GM12878 (cell line): ENCODE results near the gene C1orf52. TPM values are rescaled to one million over a fixed set of nuclear protein-coding genes. Genes with fewer than 3 reads are reported as not detected.

Source experiments
- ATF7 ChIP-seq: fragments of 450-650 bp; IDR thresholded peaks from 2 replicates; pipeline ENCODE4 v1.6.1; 2016; ENCODE audit warnings: low read depth, mild to moderate bottlenecking
- BCL11A ChIP-seq: IDR thresholded peaks from 2 replicates; pipeline ENCODE4 v1.6.1; 2011; ENCODE audit warnings: low read depth, low read length
- BHLHE40 ChIP-seq, 2 experiments: fragments of 450-650 bp in 1 of 2; IDR thresholded peaks; 2 replicates each; pipeline ENCODE4 v1.6.1; 2011 to 2017; ENCODE audit warnings: low read depth in 2 of 2, borderline replicate concordance in 1 of 2, improper control_type of control experiment in 1 of 2, low read length in 1 of 2, mild to moderate bottlenecking in 1 of 2
- CBX5 ChIP-seq: sonication (generic); IDR thresholded peaks from 2 replicates; pipeline ENCODE4 v1.6.1; 2016; ENCODE audit warnings: low read depth, moderate library complexity, mild to moderate bottlenecking, inconsistent platforms
- JUNB ChIP-seq: IDR thresholded peaks from 2 replicates; pipeline ENCODE4 v1.6.1; 2016; ENCODE audit warnings: antibody characterized with exemption, mild to moderate bottlenecking
- KAT2A ChIP-seq: conservative IDR thresholded peaks from 2 replicates; pipeline ENCODE4 v1.6.1; 2011; ENCODE audit warnings: low read depth, low read length; ENCODE audit not compliant: control insufficient read depth
- LARP7 ChIP-seq: fragments of 450-650 bp; IDR thresholded peaks from 2 replicates; pipeline ENCODE4 v1.6.1; 2017; ENCODE audit warnings: mild to moderate bottlenecking
- MEF2B ChIP-seq: fragments of 450-650 bp; IDR thresholded peaks from 2 replicates; pipeline ENCODE4 v1.6.1; 2018; ENCODE audit warnings: mild to moderate bottlenecking, moderate library complexity; ENCODE audit not compliant: partially characterized antibody, poor library complexity, severe bottlenecking
- MYB ChIP-seq: fragments of 150-350 bp; IDR thresholded peaks from 2 replicates; pipeline ENCODE4 v1.6.1; 2014; ENCODE audit warnings: mild to moderate bottlenecking, low read depth, low read length, borderline replicate concordance
- POU2F2 ChIP-seq: IDR thresholded peaks from 3 replicates; pipeline ENCODE4 v1.6.1; 2011; ENCODE audit warnings: low read depth, mild to moderate bottlenecking, low read length, borderline replicate concordance
- RCOR1 ChIP-seq: conservative IDR thresholded peaks from 2 replicates; pipeline ENCODE4 v1.6.1; 2012; ENCODE audit warnings: low read depth, low read length, improper control_type of control experiment
- SIX5 ChIP-seq: IDR thresholded peaks from 2 replicates; pipeline ENCODE4 v1.6.1; 2011; ENCODE audit warnings: mild to moderate bottlenecking, low read depth, low read length, moderate library complexity; ENCODE audit not compliant: severe bottlenecking
- YY1 ChIP-seq: IDR thresholded peaks from 2 replicates; pipeline ENCODE4 v1.6.1; 2011; ENCODE audit warnings: low read depth, mild to moderate bottlenecking, low read length
- polyA plus RNA-seq, 11 experiments: library from polyadenylated mRNA; depleted of rRNA in 4 of 11; unstranded in 6 of 11; stranded (reverse) in 5 of 11; fragments of >200 nt; fragmentation: Nextera tagmentation in 4 of 11; fragmentation: Illumina TruSeq in 1 of 11; extraction: Ambion mirVana in 4 of 11; extraction: Trizol in 1 of 11; gene quantifications; 1 replicate in 1 of 11; 2 replicates in 10 of 11; pipeline versions ENCODE4 v1.2.1 to v1.2.3, GENCODE V29; 2011 to 2016; ENCODE audit warnings: inconsistent platforms in 2 of 11, missing spikeins in 2 of 11, low read depth in 1 of 11
- total RNA-seq, 4 experiments: library from RNA; depleted of rRNA in 3 of 4; stranded (reverse); fragments of >200 nt in 3 of 4; fragmentation: Illumina TruSeq in 1 of 4; extraction: Trizol in 1 of 4; gene quantifications; 2 replicates each; pipeline versions ENCODE4 v1.2.1 to v1.2.3, GENCODE V29; 2013 to 2021
- TF ChIP-seq, protein P1 (sequence below): fragments of 450-650 bp; conservative IDR thresholded peaks from 2 replicates; pipeline ENCODE4 v1.6.1; 2017; ENCODE audit warnings: mild to moderate bottlenecking, moderate library complexity
- TF ChIP-seq, protein P2 (sequence below): fragments of 450-650 bp; IDR thresholded peaks from 2 replicates; pipeline ENCODE4 v1.6.1; 2017; ENCODE audit warnings: mild to moderate bottlenecking, low read depth, inconsistent platforms; ENCODE audit not compliant: poor library complexity, severe bottlenecking
- TF ChIP-seq, protein P3 (sequence below): fragments of 450-650 bp; formaldehyde crosslinking; IDR thresholded peaks from 2 replicates; pipeline ENCODE4 v1.5.0; 2022; ENCODE audit warnings: mild to moderate bottlenecking, missing genetic modification characterization
- TF ChIP-seq, protein P4 (sequence below): fragments of 450-650 bp; IDR thresholded peaks from 2 replicates; pipeline ENCODE4 v1.6.1; 2017; ENCODE audit warnings: low read depth, mild to moderate bottlenecking, moderate library complexity

Gene C1orf52
- total and polyA plus RNA-seq, 10 of the 15 experiments (the other 5 are each of a cell fraction or from before 2014, with no cell fraction given): 9.4 to 39.5 (median 17.6) TPM

DNA sequence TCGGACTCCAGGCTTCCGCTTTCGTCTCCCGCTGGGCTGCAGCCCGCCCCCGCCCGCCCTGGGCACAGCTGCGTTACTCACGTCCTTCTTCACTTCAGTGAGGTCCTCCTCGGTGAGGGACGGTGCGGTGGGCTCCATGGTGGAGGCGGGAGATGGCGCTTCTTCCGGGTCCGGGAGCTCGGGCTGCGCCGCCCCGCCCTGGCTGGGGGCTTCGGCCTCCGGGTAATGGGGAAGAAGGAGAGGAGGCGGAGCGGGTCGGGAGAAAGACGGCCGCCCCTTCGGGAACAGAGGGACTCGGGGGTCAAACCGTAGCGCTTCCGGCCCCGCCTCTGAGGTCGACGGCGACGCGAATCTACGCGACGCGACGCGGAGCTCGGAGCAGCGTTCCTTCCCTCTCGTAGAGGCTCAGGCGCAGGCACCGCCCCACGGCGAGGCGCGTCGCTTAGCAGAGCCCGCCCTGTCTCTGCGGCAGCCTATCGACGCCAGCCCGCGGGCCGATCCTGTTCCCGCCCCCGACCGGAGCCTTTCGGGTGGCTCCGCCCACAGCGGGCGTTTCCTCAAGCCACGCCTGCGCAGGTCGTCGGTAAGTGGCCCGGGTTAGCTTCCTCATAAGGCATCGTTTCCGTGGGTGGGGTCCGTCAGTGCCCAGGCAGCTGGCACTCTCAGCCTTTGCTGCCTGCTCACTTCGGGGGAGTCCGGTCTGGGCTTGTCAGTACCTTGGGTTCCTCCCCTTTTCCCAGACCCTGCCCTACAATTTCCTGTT lies 16.9 kb upstream of the C1orf52 start, which contains the start of gene BCL10 (continued):
- TF ChIP-seq, protein P1, sequence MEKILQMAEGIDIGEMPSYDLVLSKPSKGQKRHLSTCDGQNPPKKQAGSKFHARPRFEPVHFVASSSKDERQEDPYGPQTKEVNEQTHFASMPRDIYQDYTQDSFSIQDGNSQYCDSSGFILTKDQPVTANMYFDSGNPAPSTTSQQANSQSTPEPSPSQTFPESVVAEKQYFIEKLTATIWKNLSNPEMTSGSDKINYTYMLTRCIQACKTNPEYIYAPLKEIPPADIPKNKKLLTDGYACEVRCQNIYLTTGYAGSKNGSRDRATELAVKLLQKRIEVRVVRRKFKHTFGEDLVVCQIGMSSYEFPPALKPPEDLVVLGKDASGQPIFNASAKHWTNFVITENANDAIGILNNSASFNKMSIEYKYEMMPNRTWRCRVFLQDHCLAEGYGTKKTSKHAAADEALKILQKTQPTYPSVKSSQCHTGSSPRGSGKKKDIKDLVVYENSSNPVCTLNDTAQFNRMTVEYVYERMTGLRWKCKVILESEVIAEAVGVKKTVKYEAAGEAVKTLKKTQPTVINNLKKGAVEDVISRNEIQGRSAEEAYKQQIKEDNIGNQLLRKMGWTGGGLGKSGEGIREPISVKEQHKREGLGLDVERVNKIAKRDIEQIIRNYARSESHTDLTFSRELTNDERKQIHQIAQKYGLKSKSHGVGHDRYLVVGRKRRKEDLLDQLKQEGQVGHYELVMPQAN: peak; percentile 67
- TF ChIP-seq ATF7: no peak
- no peak for TF ChIP-seq MYB
- TF ChIP-seq KAT2A: no peak
- TF ChIP-seq LARP7: peak; percentile 61; the same call in 1 of the 2 replicates
- TF ChIP-seq POU2F2: peak; percentile 57; the same call in 2 of the 3 replicates
- peak; percentile 54 for TF ChIP-seq YY1
- no peak for TF ChIP-seq BCL11A
- no peak for TF ChIP-seq SIX5
- TF ChIP-seq, protein P2, sequence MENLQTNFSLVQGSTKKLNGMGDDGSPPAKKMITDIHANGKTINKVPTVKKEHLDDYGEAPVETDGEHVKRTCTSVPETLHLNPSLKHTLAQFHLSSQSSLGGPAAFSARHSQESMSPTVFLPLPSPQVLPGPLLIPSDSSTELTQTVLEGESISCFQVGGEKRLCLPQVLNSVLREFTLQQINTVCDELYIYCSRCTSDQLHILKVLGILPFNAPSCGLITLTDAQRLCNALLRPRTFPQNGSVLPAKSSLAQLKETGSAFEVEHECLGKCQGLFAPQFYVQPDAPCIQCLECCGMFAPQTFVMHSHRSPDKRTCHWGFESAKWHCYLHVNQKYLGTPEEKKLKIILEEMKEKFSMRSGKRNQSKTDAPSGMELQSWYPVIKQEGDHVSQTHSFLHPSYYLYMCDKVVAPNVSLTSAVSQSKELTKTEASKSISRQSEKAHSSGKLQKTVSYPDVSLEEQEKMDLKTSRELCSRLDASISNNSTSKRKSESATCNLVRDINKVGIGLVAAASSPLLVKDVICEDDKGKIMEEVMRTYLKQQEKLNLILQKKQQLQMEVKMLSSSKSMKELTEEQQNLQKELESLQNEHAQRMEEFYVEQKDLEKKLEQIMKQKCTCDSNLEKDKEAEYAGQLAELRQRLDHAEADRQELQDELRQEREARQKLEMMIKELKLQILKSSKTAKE: no peak
- no peak for TF ChIP-seq RCOR1
- TF ChIP-seq, protein P3, sequence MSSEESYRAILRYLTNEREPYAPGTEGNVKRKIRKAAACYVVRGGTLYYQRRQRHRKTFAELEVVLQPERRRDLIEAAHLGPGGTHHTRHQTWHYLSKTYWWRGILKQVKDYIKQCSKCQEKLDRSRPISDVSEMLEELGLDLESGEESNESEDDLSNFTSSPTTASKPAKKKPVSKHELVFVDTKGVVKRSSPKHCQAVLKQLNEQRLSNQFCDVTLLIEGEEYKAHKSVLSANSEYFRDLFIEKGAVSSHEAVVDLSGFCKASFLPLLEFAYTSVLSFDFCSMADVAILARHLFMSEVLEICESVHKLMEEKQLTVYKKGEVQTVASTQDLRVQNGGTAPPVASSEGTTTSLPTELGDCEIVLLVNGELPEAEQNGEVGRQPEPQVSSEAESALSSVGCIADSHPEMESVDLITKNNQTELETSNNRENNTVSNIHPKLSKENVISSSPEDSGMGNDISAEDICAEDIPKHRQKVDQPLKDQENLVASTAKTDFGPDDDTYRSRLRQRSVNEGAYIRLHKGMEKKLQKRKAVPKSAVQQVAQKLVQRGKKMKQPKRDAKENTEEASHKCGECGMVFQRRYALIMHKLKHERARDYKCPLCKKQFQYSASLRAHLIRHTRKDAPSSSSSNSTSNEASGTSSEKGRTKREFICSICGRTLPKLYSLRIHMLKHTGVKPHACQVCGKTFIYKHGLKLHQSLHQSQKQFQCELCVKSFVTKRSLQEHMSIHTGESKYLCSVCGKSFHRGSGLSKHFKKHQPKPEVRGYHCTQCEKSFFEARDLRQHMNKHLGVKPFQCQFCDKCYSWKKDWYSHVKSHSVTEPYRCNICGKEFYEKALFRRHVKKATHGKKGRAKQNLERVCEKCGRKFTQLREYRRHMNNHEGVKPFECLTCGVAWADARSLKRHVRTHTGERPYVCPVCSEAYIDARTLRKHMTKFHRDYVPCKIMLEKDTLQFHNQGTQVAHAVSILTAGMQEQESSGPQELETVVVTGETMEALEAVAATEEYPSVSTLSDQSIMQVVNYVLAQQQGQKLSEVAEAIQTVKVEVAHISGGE: no peak
- TF ChIP-seq CBX5: no peak
- peak in 1 of 2 experiments; percentile 19; a peak in 2 of 4 replicates for TF ChIP-seq BHLHE40 (IDR thresholded peaks at IDR 0.05; ENCODE audit: borderline replicate concordance in 1 of 2, low read depth in 2 of 2, low read length in 1 of 2)
- no peak for TF ChIP-seq MEF2B
- TF ChIP-seq, protein P4, sequence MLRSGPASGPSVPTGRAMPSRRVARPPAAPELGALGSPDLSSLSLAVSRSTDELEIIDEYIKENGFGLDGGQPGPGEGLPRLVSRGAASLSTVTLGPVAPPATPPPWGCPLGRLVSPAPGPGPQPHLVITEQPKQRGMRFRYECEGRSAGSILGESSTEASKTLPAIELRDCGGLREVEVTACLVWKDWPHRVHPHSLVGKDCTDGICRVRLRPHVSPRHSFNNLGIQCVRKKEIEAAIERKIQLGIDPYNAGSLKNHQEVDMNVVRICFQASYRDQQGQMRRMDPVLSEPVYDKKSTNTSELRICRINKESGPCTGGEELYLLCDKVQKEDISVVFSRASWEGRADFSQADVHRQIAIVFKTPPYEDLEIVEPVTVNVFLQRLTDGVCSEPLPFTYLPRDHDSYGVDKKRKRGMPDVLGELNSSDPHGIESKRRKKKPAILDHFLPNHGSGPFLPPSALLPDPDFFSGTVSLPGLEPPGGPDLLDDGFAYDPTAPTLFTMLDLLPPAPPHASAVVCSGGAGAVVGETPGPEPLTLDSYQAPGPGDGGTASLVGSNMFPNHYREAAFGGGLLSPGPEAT: no peak; the same call in 1 of the 2 replicates
- no peak for TF ChIP-seq JUNB
